HepG2 (cell line): ENCODE results near the gene GJA3. TPM values are rescaled to one million over a fixed set of nuclear protein-coding genes. Genes with fewer than 3 reads are reported as not detected.

Experiments
- BCL6 ChIP-seq: IDR thresholded peaks from 2 replicates; pipeline ENCODE4 v1.6.1; 2016; ENCODE audit warnings: missing genetic modification reagents, missing compliant biosample characterization
- FOXK1 ChIP-seq: sonication (generic); formaldehyde crosslinking; IDR thresholded peaks from 2 replicates; pipeline ENCODE4 v1.4.0; 2020; ENCODE audit warnings: low read depth, missing genetic modification reagents, borderline replicate concordance
- FOXO1 ChIP-seq: sonication (generic); formaldehyde crosslinking; IDR thresholded peaks from 2 replicates; pipeline ENCODE4 v1.4.0; 2020; ENCODE audit warnings: missing genetic modification reagents
- ISX ChIP-seq: sonication (generic); formaldehyde crosslinking; conservative IDR thresholded peaks from 2 replicates; pipeline ENCODE4 v1.5.0; 2020; ENCODE audit warnings: missing genetic modification reagents
- KMT2B ChIP-seq: IDR thresholded peaks from 2 replicates; pipeline ENCODE4 v1.6.1; 2016; ENCODE audit warnings: missing genetic modification reagents, missing compliant biosample characterization
- MTA1 ChIP-seq: sonication (generic); formaldehyde crosslinking; IDR thresholded peaks from 2 replicates; pipeline ENCODE4 v1.4.0; 2020; ENCODE audit warnings: missing genetic modification reagents, mild to moderate bottlenecking, borderline replicate concordance
- PAWR ChIP-seq: sonication (generic); formaldehyde crosslinking; IDR thresholded peaks from 2 replicates; pipeline ENCODE4 v1.4.0; 2020; ENCODE audit warnings: missing genetic modification reagents, mild to moderate bottlenecking, borderline replicate concordance
- PHF21A ChIP-seq: sonication (generic); formaldehyde crosslinking; IDR thresholded peaks from 2 replicates; pipeline ENCODE4 v1.5.0; 2020; ENCODE audit warnings: mild to moderate bottlenecking, missing genetic modification reagents
- PRDM10 ChIP-seq: sonication (generic); formaldehyde crosslinking; IDR thresholded peaks from 2 replicates; pipeline ENCODE4 v1.4.0; 2020; ENCODE audit warnings: low read depth, missing genetic modification reagents
- SETDB1 ChIP-seq: sonication (generic); formaldehyde crosslinking; IDR thresholded peaks from 2 replicates; pipeline ENCODE4 v1.5.1; 2020; ENCODE audit warnings: missing genetic modification reagents, mild to moderate bottlenecking, borderline replicate concordance
- SNAPC2 ChIP-seq: sonication (generic); formaldehyde crosslinking; IDR thresholded peaks from 2 replicates; pipeline ENCODE4 v1.8.1; 2022; ENCODE audit warnings: mild to moderate bottlenecking, missing genetic modification reagents
- SP2 ChIP-seq: sonication (generic); formaldehyde crosslinking; IDR thresholded peaks from 2 replicates; pipeline ENCODE4 v1.5.1; 2020; ENCODE audit warnings: mild to moderate bottlenecking, missing genetic modification reagents
- STAG1 ChIP-seq: sonication (generic); formaldehyde crosslinking; IDR thresholded peaks from 2 replicates; pipeline ENCODE4 v1.4.0; 2020; ENCODE audit warnings: missing genetic modification reagents
- TCF12 ChIP-seq, 2 experiments: fragments of 450-650 bp in 1 of 2; sonication (generic) in 1 of 2; formaldehyde crosslinking in 1 of 2; IDR thresholded peaks; 2 replicates each; pipeline versions ENCODE4 v1.6.1 to v1.8.0; 2017 to 2022; ENCODE audit warnings: antibody characterized with exemption in 1 of 2, mild to moderate bottlenecking in 1 of 2, missing genetic modification reagents in 1 of 2, moderate library complexity in 1 of 2
- TOE1 ChIP-seq: sonication (generic); formaldehyde crosslinking; IDR thresholded peaks from 2 replicates; pipeline ENCODE4 v1.4.0; 2020; ENCODE audit warnings: mild to moderate bottlenecking, missing genetic modification reagents
- TP53 ChIP-seq: sonication (generic); formaldehyde crosslinking; conservative IDR thresholded peaks from 2 replicates; pipeline ENCODE4 v1.4.0; 2020; ENCODE audit warnings: missing genetic modification reagents
- ZBTB38 ChIP-seq: sonication (generic); formaldehyde crosslinking; IDR thresholded peaks from 2 replicates; pipeline ENCODE4 v1.5.1; 2020; ENCODE audit warnings: mild to moderate bottlenecking, missing genetic modification reagents
- ZNF224 ChIP-seq: sonication (generic); formaldehyde crosslinking; IDR thresholded peaks from 2 replicates; pipeline ENCODE4 v1.5.0; 2020; ENCODE audit warnings: mild to moderate bottlenecking, missing genetic modification reagents
- ZNF549 ChIP-seq: sonication (generic); formaldehyde crosslinking; IDR thresholded peaks from 2 replicates; pipeline ENCODE4 v1.5.0; 2020; ENCODE audit warnings: missing genetic modification reagents
- ZNF563 ChIP-seq: sonication (generic); formaldehyde crosslinking; IDR thresholded peaks from 2 replicates; pipeline ENCODE4 v1.8.0; 2022; ENCODE audit warnings: mild to moderate bottlenecking, moderate library complexity, missing genetic modification reagents
- ZNF569 ChIP-seq: sonication (generic); formaldehyde crosslinking; IDR thresholded peaks from 2 replicates; pipeline ENCODE4 v1.5.0; 2020; ENCODE audit warnings: mild to moderate bottlenecking, missing genetic modification reagents, moderate library complexity, borderline replicate concordance
- ZNF607 ChIP-seq: sonication (generic); formaldehyde crosslinking; IDR thresholded peaks from 2 replicates; pipeline ENCODE4 v1.5.1; 2020; ENCODE audit warnings: missing genetic modification reagents, mild to moderate bottlenecking, borderline replicate concordance
- ZNF776 ChIP-seq: sonication (generic); formaldehyde crosslinking; IDR thresholded peaks from 2 replicates; pipeline ENCODE4 v1.4.0; 2020; ENCODE audit warnings: mild to moderate bottlenecking, missing genetic modification reagents
- ZSCAN25 ChIP-seq: sonication (generic); formaldehyde crosslinking; IDR thresholded peaks from 2 replicates; pipeline ENCODE4 v1.8.0; 2022; ENCODE audit warnings: mild to moderate bottlenecking, missing genetic modification reagents
- polyA plus RNA-seq, 8 experiments: library from polyadenylated mRNA; depleted of rRNA in 3 of 8; stranded (reverse) in 7 of 8; unstranded in 1 of 8; fragments of >200 nt; fragmentation: Illumina TruSeq in 4 of 8; extraction: Trizol in 4 of 8; gene quantifications; 2 replicates each; pipeline versions ENCODE4 v1.2.1 to v1.2.3, GENCODE V29; 2011 to 2016; ENCODE audit warnings: low read depth in 4 of 8, missing spikeins in 1 of 8, mixed read lengths in 1 of 8; ENCODE audit not compliant: insufficient read depth in 1 of 8
- total RNA-seq, 5 experiments: library from RNA; depleted of rRNA; stranded (reverse); fragments of >200 nt; fragmentation: Illumina TruSeq; extraction: Trizol; gene quantifications; 2 replicates each; pipeline ENCODE4 v1.2.3, GENCODE V29; 2016; ENCODE audit warnings: low read depth in 1 of 5
- TF ChIP-seq, protein P1 (sequence below): sonication (generic); formaldehyde crosslinking; IDR thresholded peaks from 2 replicates; pipeline ENCODE4 v1.4.0; 2020; ENCODE audit warnings: missing genetic modification reagents

Gene GJA3
- total and polyA plus RNA-seq, 2 of the 13 experiments (the other 11 are each of a cell fraction or from before 2014, with no cell fraction given), result 0.04 TPM

DNA sequence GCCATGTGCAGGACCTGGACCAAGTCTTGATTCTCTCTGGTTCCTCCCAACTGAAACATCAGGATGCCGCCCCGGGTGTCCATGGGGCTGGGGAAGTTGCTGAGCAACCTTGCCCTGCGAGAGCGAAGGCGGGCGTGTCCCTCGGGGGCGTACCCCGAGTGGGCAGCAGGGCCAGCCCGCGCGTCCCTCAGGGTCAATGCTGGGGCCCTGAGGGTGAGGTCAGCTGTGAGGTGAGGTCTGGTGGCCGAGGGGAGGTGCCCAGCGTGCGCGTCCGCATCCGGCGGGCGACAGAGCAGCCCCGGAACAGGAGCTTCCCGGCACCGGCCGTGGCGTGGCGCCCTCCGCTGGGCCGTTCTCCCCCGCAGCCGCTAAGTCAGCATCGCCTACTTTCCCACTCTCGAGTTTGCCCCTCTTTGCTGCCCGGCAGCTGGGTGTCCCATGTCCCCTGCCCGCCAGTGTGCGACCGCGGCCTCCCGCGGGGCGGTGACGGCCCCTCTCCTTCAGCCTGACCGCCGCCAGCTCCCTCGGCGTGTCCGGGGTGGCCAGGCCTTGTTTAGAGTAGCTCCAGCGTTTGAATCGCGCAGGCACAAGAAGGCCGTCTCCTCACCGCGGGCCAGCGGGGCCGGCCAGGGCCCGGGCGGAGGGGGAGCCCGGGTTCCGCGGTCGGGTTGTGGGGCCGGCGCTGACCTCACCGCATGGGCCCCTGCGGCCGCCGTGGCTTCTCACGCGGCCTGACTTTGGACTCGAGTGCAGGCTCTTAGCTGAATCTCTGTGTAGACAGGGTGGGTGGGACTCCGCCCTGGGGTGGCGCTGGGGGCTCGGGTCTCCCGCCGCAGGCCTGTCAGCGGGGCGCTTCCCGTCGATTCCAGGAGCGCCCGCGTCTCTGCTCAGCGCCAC, 33.0 kb downstream of the GJA3 start (continued):
- TF ChIP-seq PRDM10 (CRISPR knock-in tag) (no peak), ZNF607 (CRISPR knock-in tag) (peak; percentile 72), SETDB1 (no peak), PAWR (CRISPR knock-in tag) (no peak), TCF12 (IDR thresholded peaks at IDR 0.05) (no peak), TCF12 (CRISPR knock-in tag; IDR thresholded peaks at IDR 0.05) (0 out of 2 replicates have a peak, but pooled peaks have one; percentile 64), FOXK1 (CRISPR knock-in tag) (no peak), PHF21A (CRISPR knock-in tag) (peak; percentile 74), KMT2B (CRISPR knock-in tag) (peak; percentile 43; the same call in 1 of the 2 replicates), ZNF224 (CRISPR knock-in tag) (peak; percentile 46; the same call in 1 of the 2 replicates), ZNF563 (peak; percentile 87; the same call in 1 of the 2 replicates), SP2 (CRISPR knock-in tag) (peak; percentile 32; the same call in 1 of the 2 replicates), TP53 (CRISPR knock-in tag) (no peak), STAG1 (peak; percentile 61), MTA1 (CRISPR knock-in tag) (peak; percentile 83), ZNF569 (CRISPR knock-in tag) (no peak), SNAPC2 (CRISPR knock-in tag) (no peak), TOE1 (CRISPR knock-in tag) (no peak), ZNF776 (CRISPR knock-in tag) (0 out of 2 replicates have a peak, but pooled peaks have one; percentile 56), ZSCAN25 (CRISPR knock-in tag) (peak; percentile 58; the same call in 1 of the 2 replicates), FOXO1 (CRISPR knock-in tag) (0 out of 2 replicates have a peak, but pooled peaks have one; percentile 6), ZNF549 (no peak; the same call in 1 of the 2 replicates), ISX (no peak), BCL6 (peak; percentile 46; the same call in 1 of the 2 replicates), ZBTB38 (CRISPR knock-in tag) (peak; percentile 77)
- TF ChIP-seq, protein P1, sequence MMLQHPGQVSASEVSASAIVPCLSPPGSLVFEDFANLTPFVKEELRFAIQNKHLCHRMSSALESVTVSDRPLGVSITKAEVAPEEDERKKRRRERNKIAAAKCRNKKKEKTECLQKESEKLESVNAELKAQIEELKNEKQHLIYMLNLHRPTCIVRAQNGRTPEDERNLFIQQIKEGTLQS (CRISPR knock-in tag), result peak; percentile 11; the same call in 1 of the 2 replicates
